K562 (cell line): Measurements from ENCODE around the gene POU2F1. TPM values are rescaled to one million over a fixed set of nuclear protein-coding genes. Genes with fewer than 3 reads are reported as not detected.

Experiments
- ATAC-seq: fragments of 200-7000 bp; cut with Tn5 transposase; 3 replicates; pipeline ENCODE4 v1.9.1; 2020; ENCODE audit warnings: moderate library complexity
- BruUV-seq: library from RNA; stranded (reverse); fragments of 400-500 nt; replicated peaks from 2 replicates; lab custom pipeline; 2021; lab: Mats Ljungman, UMichigan
- CTCF ChIA-PET: fragments of 300-600 bp; formaldehyde crosslinking; extraction: SDS; loops from one replicate; lab custom pipeline; 2021; ENCODE audit warnings: low intra/inter-chr PET ratio; lab: Yijun Ruan, JAX
- POLR2A ChIA-PET: fragments of 300-600, 350-650 bp; sonication (Branson Sonifier 250); formaldehyde crosslinking; extraction: SDS; loops from one replicate; lab custom pipeline; 2021; ENCODE audit warnings: antibody characterized with exemption, inconsistent platforms; lab: Yijun Ruan, JAX
- DNase-seq, 4 experiments: peaks; one replicate each; pipeline versions ENCODE4 v3.0.0 to v3.0.0-alpha.2; 2011 to 2018; ENCODE audit warnings: low spot score in 3 of 4, mixed read lengths in 3 of 4; ENCODE audit errors: extremely low read depth in 1 of 4
- FAIRE-seq: peaks from 2 replicates; lab custom pipeline; 2011; peaks lifted over from hg19 to GRCh38; lab: Jason Lieb, UNC
- H2AFZ ChIP-seq: 2 replicates; pipeline ENCODE4 v1.6.0; 2011; ENCODE audit warnings: low read depth, low read length, control low read depth, inconsistent platforms
- H3K27ac ChIP-seq: fragments of 200-600 bp; 3 replicates; pipeline ENCODE4 v1.8.0; 2011; ENCODE audit warnings: low read depth, mild to moderate bottlenecking, control low read depth, inconsistent platforms, low read length, moderate library complexity, mixed read lengths; ENCODE audit errors: extremely low read depth
- H3K27me3 ChIP-seq, 2 experiments: fragments of 300-600 bp in 1 of 2; 2 replicates in 1 of 2; 3 replicates in 1 of 2; pipeline versions ENCODE4 v1.6.0 to v1.8.0; 2011; ENCODE audit warnings: inconsistent platforms in 2 of 2, low read length in 2 of 2, mild to moderate bottlenecking in 1 of 2, mixed read lengths in 1 of 2, moderate library complexity in 1 of 2; ENCODE audit not compliant: control insufficient read depth in 2 of 2, insufficient read depth in 2 of 2
- H3K36me3 ChIP-seq: fragments of 300-600 bp; 3 replicates; pipeline ENCODE4 v1.8.0; 2011; ENCODE audit warnings: mild to moderate bottlenecking, low read length, inconsistent platforms; ENCODE audit not compliant: control insufficient read depth, insufficient read depth
- H3K4me1 ChIP-seq, 2 experiments: fragments of 200-600 bp in 1 of 2; replicated peaks in 1 of 2; 2 replicates in 1 of 2; 3 replicates in 1 of 2; pipeline versions ENCODE4 v1.5.1 to v1.8.0; 2011; ENCODE audit warnings: inconsistent platforms in 2 of 2, low read length in 2 of 2, mild to moderate bottlenecking in 1 of 2, mixed read lengths in 1 of 2, moderate library complexity in 1 of 2; ENCODE audit not compliant: control insufficient read depth in 2 of 2, insufficient read depth in 2 of 2
- H3K4me2 ChIP-seq: 2 replicates; pipeline ENCODE4 v1.6.1; 2011; ENCODE audit warnings: low read length, control low read depth, inconsistent platforms, mixed read lengths; ENCODE audit not compliant: insufficient read depth
- H3K4me3 ChIP-seq: fragments of 200-600 bp; sonication (generic), shearing (Covaris generic); 2 replicates; pipeline ENCODE4 v1.5.1; 2016; ENCODE audit warnings: control low read depth, inconsistent platforms
- H3K79me2 ChIP-seq: fragments of 200-600 bp; 3 replicates; pipeline ENCODE4 v1.8.0; 2011; ENCODE audit warnings: low read length, inconsistent platforms; ENCODE audit not compliant: control insufficient read depth, insufficient read depth
- H3K9ac ChIP-seq, 2 experiments: 2 replicates each; pipeline versions ENCODE4 v1.6.0 to v1.6.1; 2011; ENCODE audit warnings: low read depth in 2 of 2, low read length in 2 of 2, control low read depth in 1 of 2, inconsistent platforms in 1 of 2, mild to moderate bottlenecking in 1 of 2, mixed read lengths in 1 of 2; ENCODE audit not compliant: insufficient read depth in 1 of 2
- H3K9me1 ChIP-seq: one replicate; pipeline ENCODE4 v1.6.0; 2011; ENCODE audit warnings: inconsistent platforms, mild to moderate bottlenecking, low read length, moderate library complexity; ENCODE audit not compliant: control insufficient read depth, insufficient read depth
- H3K9me3 ChIP-seq: replicated peaks from 2 replicates; pipeline ENCODE4 v1.5.1; 2011; ENCODE audit warnings: low read depth, low read length, inconsistent platforms; ENCODE audit not compliant: control insufficient read depth, insufficient read depth
- H4K20me1 ChIP-seq: replicated peaks from 2 replicates; pipeline ENCODE4 v1.6.1; 2011; ENCODE audit warnings: low read length, inconsistent platforms, mixed read lengths; ENCODE audit not compliant: control insufficient read depth, insufficient read depth
- E2F4 ChIP-seq: sonication (generic); formaldehyde crosslinking; IDR thresholded peaks from 2 replicates; pipeline ENCODE4 v1.8.0; 2022; ENCODE audit warnings: mild to moderate bottlenecking, low read depth, missing genetic modification reagents
- FOXP4 ChIP-seq: sonication (generic); formaldehyde crosslinking; IDR thresholded peaks from 2 replicates; pipeline ENCODE4 v1.8.0; 2022; ENCODE audit warnings: mild to moderate bottlenecking, missing genetic modification reagents, borderline replicate concordance
- GATAD2B ChIP-seq: fragments of 450-650 bp; IDR thresholded peaks from 2 replicates; pipeline ENCODE4 v1.6.1; 2017; ENCODE audit warnings: mild to moderate bottlenecking, borderline replicate concordance
- POLR3G ChIP-seq: IDR thresholded peaks from 2 replicates; pipeline ENCODE4 v1.6.1; 2011; ENCODE audit not compliant: insufficient read length, insufficient replicate concordance; ENCODE audit errors: extremely low read depth
- PRPF4 ChIP-seq: fragments of 200-400 bp; formaldehyde crosslinking; IDR thresholded peaks from one replicate; pipeline ENCODE4 v1.6.1; 2017; ENCODE audit warnings: low read length, low read depth, mild to moderate bottlenecking; ENCODE audit not compliant: insufficient read depth, poor library complexity, severe bottlenecking
- RBM22 ChIP-seq: fragments of 200-400 bp; formaldehyde crosslinking; IDR thresholded peaks from 2 replicates; pipeline ENCODE4 v1.6.1; 2018; ENCODE audit warnings: low read length, low read depth; ENCODE audit not compliant: poor library complexity, severe bottlenecking
- SP1 ChIP-seq: sonication (generic); formaldehyde crosslinking; IDR thresholded peaks from 2 replicates; pipeline ENCODE4 v1.8.1; 2022; ENCODE audit warnings: mild to moderate bottlenecking, missing genetic modification reagents
- XRCC4 ChIP-seq: IDR thresholded peaks from one replicate; pipeline ENCODE4 v1.6.1; 2011; ENCODE audit not compliant: insufficient read depth, insufficient read length; ENCODE audit errors: extremely low read depth
- WGBS: fragments of 100-300 bp; shearing (Covaris generic); methylation state at CpG from one replicate; pipeline ENCODE4 v1.1.6; 2016; ENCODE audit warnings: low coverage, mixed read lengths; ENCODE audit not compliant: insufficient coverage; ENCODE audit errors: missing lambda C conversion rate; 5-methylcytosine and 5-hydroxymethylcytosine counted together
- in situ Hi-C: fragments of 300-500 bp; cut with MboI; formaldehyde crosslinking; loops from 4 replicates; pipeline ENCODE4 v1.15.0; 2018; ENCODE audit warnings: inconsistent platforms, mixed read lengths
- intact Hi-C: fragments of 100-400 bp; cut with micrococcal nuclease; formaldehyde crosslinking; loops from 2 replicates; pipeline ENCODE4 v1.14.2; 2022
- polyA plus RNA-seq, 8 experiments: library from polyadenylated mRNA; depleted of rRNA in 4 of 8; stranded (reverse) in 5 of 8; unstranded in 3 of 8; fragments of >200 nt; fragmentation: Nextera tagmentation in 2 of 8; fragmentation: Illumina TruSeq in 1 of 8; extraction: Ambion mirVana in 2 of 8; extraction: Trizol in 1 of 8; gene quantifications; 2 replicates each; pipeline versions ENCODE4 v1.2.1 to v1.2.3, GENCODE V29; 2011 to 2014; ENCODE audit warnings: inconsistent platforms in 1 of 8, missing spikeins in 1 of 8
- total RNA-seq, 7 experiments: library from RNA; depleted of rRNA in 6 of 7; stranded (reverse); fragments of >200 nt in 6 of 7; fragmentation: Illumina TruSeq in 2 of 7; extraction: Trizol in 2 of 7; gene quantifications; 2 replicates each; pipeline versions ENCODE4 v1.2.1 to v1.2.3, GENCODE V29; 2011 to 2021; ENCODE audit warnings: low replicate concordance in 1 of 7

Gene POU2F1
- total and polyA plus RNA-seq, 9 of the 15 experiments (the other 6 are each of a cell fraction or from before 2014, with no cell fraction given) = 2.6 to 22.3 (median 8.8) TPM

GRCh38 chr1:167297222-167298214 lies 76.8 kb downstream of the POU2F1 start (continued):
- no peak for TF ChIP-seq RBM22
- TF ChIP-seq XRCC4 = no peak
- TF ChIP-seq E2F4 = no peak

GRCh38 chr1:167298325-167298724 lies 77.6 kb downstream of the POU2F1 start:
- intact Hi-C loops = no loop called here
- Histone ChIP-seq H3K79me2 (peaks cover 12% of the 10 kb centered on the region; the same call in 2 of the 3 replicates), H3K27me3 (no peaks in the 10 kb centered on the region), H3K9me1 (no peaks in the 10 kb centered on the region), H3K36me3 (no peaks in the 10 kb centered on the region), H3K27ac (no peak overlapping the region), H3K9me3 (no peaks in the 10 kb centered on the region), H3K4me1 (0 out of 5 replicates have a peak, but pooled peaks cover 0 to 6% of the 10 kb centered on the region in 2 experiments), H3K4me3 (no peak overlapping the region), H3K9ac (no peak overlapping the region), H3K4me2 (no peak overlapping the region), H2AFZ (no peak overlapping the region), H4K20me1 (no peaks in the 10 kb centered on the region)
- TF ChIP-seq PRPF4 (no peak), FOXP4 (CRISPR knock-in tag) (no peak), GATAD2B (no peak), SP1 (CRISPR knock-in tag) (no peak), POLR3G (no peak)
- no peak for FAIRE-seq
- ChIA-PET CTCF (no interaction called here), POLR2A (no interaction called here)
- ATAC-seq = no peak
- WGBS = 65% methylated on average over 3 of the region's 3 CpGs
- no TSS peak for BruUV-seq
- in situ Hi-C loops = no loop called here
- DNase-seq = no peak
